ENCODE measurements around the gene HIF3A. TPM values are rescaled to one million over a fixed set of nuclear protein-coding genes. Genes with fewer than 3 reads are reported as not detected.
"Not testable (repeated sequence)": the region's sequence is repeated elsewhere in the genome, so short reads cannot be mapped to it uniquely, and the experiment has no call there.

The HIF3A gene
- total and polyA plus RNA-seq, 2 donors (not counting 1 experiment from before 2014, with no cell fraction given), result 0.12 to 1.5 TPM

GRCh38 chr19:46271481-46272197, 25.2 kb upstream of the HIF3A start:
- Histone ChIP-seq H3K27ac (ENCODE audit: insufficient read depth, low read length) (no peak overlapping the region), H3K4me2 (ENCODE audit: extremely low read depth, insufficient read depth, low read length) (no peak overlapping the region)

GRCh38 chr19:46273931-46274330, 22.9 kb upstream of the HIF3A start:
- DNase-seq (ENCODE audit: low read depth in 2 of 2), result peak in 1 of 2 donors; percentile 33
- not testable (repeated sequence) for H3K4me3 ChIP-seq (replicated peaks in 1 of 4; ENCODE audit: control extremely low read depth in 1 of 4, insufficient read depth in 1 of 4, low read depth in 3 of 4, low read length in 4 of 4); H3K4me2 ChIP-seq (ENCODE audit: extremely low read depth, insufficient read depth, low read length); H3K27me3 ChIP-seq (ENCODE audit: control insufficient read depth, insufficient read depth, low read length); H4K20me1 ChIP-seq (ENCODE audit: control insufficient read depth, extremely low read depth, insufficient read depth, low read length); H3K36me3 ChIP-seq (ENCODE audit: control insufficient read depth, insufficient read depth, low read length); H3K4me1 ChIP-seq (ENCODE audit: control insufficient read depth, extremely low read depth, insufficient read depth, low read length); H3K27ac ChIP-seq (ENCODE audit: insufficient read depth, low read length); H2AFZ ChIP-seq (ENCODE audit: low read length); H3K9me3 ChIP-seq (ENCODE audit: control insufficient read depth, insufficient read depth, low read depth, low read length); H3K79me2 ChIP-seq (ENCODE audit: control insufficient read depth, insufficient read depth, low read length); H3K9ac ChIP-seq (ENCODE audit: insufficient read depth, low read length)

More at GRCh38 chr19:46271481-46272197, 25.2 kb upstream of the HIF3A start:
- H2AFZ ChIP-seq (ENCODE audit: low read length), result no peak overlapping the region
- no peaks in the 10 kb centered on the region for H3K4me1 ChIP-seq (ENCODE audit: control insufficient read depth, extremely low read depth, insufficient read depth, low read length)
- H3K36me3 ChIP-seq (ENCODE audit: control insufficient read depth, insufficient read depth, low read length), result no peaks in the 10 kb centered on the region
- TF ChIP-seq EZH2 (IDR thresholded peaks at IDR 0.05; ENCODE audit: low read length, missing control alignments) (no peak), CTCF (conservative IDR thresholded peaks at IDR 0.05 in 1 of 2, IDR thresholded peaks at IDR 0.05 in 1 of 2; ENCODE audit: low read depth in 1 of 2, low read length in 2 of 2) (no peak)
- peak in 1 of 2 donors; percentile 100 for DNase-seq (ENCODE audit: low read depth in 2 of 2)
- no peaks in the 10 kb centered on the region for H3K27me3 ChIP-seq (ENCODE audit: control insufficient read depth, insufficient read depth, low read length)
- H3K9me3 ChIP-seq (ENCODE audit: control insufficient read depth, insufficient read depth, low read depth, low read length), result no peaks in the 10 kb centered on the region
- no peak overlapping the region for H3K9ac ChIP-seq (ENCODE audit: insufficient read depth, low read length)
- no peaks in the 10 kb centered on the region for H3K79me2 ChIP-seq (ENCODE audit: control insufficient read depth, insufficient read depth, low read length)
- no peak overlapping the region for H3K4me3 ChIP-seq (replicated peaks in 1 of 4; ENCODE audit: control extremely low read depth in 1 of 4, insufficient read depth in 1 of 4, low read depth in 3 of 4, low read length in 4 of 4)
- no peaks in the 10 kb centered on the region for H4K20me1 ChIP-seq (ENCODE audit: control insufficient read depth, extremely low read depth, insufficient read depth, low read length)

- Histone ChIP-seq H3K79me2 (ENCODE audit: control insufficient read depth, insufficient read depth, low read length) (no peaks in the 10 kb centered on the region), H3K27me3 (ENCODE audit: control insufficient read depth, insufficient read depth, low read length) (peaks cover 3% of the 10 kb centered on the region), H3K4me1 (ENCODE audit: control insufficient read depth, extremely low read depth, insufficient read depth, low read length) (no peaks in the 10 kb centered on the region), H3K27ac (ENCODE audit: insufficient read depth, low read length) (no peak overlapping the region), H4K20me1 (ENCODE audit: control insufficient read depth, extremely low read depth, insufficient read depth, low read length) (no peaks in the 10 kb centered on the region), H3K9me3 (ENCODE audit: control insufficient read depth, insufficient read depth, low read depth, low read length) (no peaks in the 10 kb centered on the region), H3K4me2 (ENCODE audit: extremely low read depth, insufficient read depth, low read length) (no peak overlapping the region), H2AFZ (ENCODE audit: low read length) (no peak overlapping the region), H3K4me3 (replicated peaks in 1 of 4; ENCODE audit: control extremely low read depth in 1 of 4, insufficient read depth in 1 of 4, low read depth in 3 of 4, low read length in 4 of 4) (no peak overlapping the region), H3K9ac (ENCODE audit: insufficient read depth, low read length) (no peak overlapping the region), H3K36me3 (ENCODE audit: control insufficient read depth, insufficient read depth, low read length) (no peaks in the 10 kb centered on the region)
- DNase-seq (ENCODE audit: low read depth in 2 of 2), result no peak
- TF ChIP-seq CTCF (conservative IDR thresholded peaks at IDR 0.05 in 1 of 2, IDR thresholded peaks at IDR 0.05 in 1 of 2; ENCODE audit: low read depth in 1 of 2, low read length in 2 of 2), result no peak
- TF ChIP-seq EZH2 (IDR thresholded peaks at IDR 0.05; ENCODE audit: low read length, missing control alignments), result no peak
These were observed 17.7 kb upstream of the HIF3A start for GRCh38 chr19:46279177-46279576.

All from fibroblast of lung (primary cell).